Hematopoietic multipotent progenitor cell treated with erythropoietin and hydrocortisone succinate and interleukin-3 and kit ligand, for 4 days (in vitro differentiated cells): ENCODE data around the gene PERM1.
A peak's percentile ranks its signal among the peaks of the same experiment; 100 is the strongest.

Experiments used
- DNase-seq: peaks from one replicate; pipeline ENCODE4 v3.0.0-alpha.2; 2015

The PERM1 gene

DNA sequence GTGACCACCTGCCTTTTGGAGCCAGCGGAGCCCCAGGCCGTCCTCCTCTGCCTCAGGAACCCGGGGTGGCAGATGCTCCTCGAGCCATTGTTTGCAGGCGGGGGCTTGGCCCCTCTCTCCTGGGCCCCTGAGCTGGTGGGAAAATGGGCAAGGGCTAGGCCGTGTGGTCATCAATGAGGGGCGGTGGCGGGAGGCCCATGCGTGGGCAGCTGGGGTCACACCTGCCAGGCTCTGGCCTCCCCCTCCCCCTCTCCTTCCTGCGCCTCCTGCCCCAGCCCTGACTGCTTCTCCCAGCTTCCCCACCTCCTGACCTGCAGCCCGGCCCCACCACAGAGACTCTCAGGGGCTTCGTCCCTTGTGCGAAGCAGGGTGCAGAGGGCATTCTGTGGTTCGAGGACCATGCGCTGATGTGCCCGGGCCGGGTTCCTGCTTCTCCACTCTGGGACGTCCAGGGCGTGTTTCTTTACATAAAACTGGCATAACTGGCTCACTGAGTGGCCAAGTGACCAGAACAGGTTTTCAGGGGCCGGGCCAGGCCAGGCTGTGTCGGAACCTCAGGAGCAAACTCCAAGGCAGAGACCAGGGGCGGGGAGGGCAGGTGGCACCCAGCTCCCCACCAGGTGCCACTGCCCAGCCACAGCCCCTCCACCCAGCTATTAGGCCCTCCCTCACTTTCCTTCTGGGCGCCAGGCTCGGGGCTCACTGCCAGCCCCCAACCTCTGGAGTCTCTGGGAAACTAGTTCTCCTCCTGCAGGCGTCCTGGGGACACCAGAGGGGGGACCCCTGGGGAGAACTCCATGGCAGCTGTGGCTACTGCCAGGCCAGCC, 48.9 kb downstream of the PERM1 start:
- no peak for DNase-seq

- no peak for DNase-seq
Measured at GRCh38 chr1:932173-932510, 49.8 kb downstream of the PERM1 start.

DNA sequence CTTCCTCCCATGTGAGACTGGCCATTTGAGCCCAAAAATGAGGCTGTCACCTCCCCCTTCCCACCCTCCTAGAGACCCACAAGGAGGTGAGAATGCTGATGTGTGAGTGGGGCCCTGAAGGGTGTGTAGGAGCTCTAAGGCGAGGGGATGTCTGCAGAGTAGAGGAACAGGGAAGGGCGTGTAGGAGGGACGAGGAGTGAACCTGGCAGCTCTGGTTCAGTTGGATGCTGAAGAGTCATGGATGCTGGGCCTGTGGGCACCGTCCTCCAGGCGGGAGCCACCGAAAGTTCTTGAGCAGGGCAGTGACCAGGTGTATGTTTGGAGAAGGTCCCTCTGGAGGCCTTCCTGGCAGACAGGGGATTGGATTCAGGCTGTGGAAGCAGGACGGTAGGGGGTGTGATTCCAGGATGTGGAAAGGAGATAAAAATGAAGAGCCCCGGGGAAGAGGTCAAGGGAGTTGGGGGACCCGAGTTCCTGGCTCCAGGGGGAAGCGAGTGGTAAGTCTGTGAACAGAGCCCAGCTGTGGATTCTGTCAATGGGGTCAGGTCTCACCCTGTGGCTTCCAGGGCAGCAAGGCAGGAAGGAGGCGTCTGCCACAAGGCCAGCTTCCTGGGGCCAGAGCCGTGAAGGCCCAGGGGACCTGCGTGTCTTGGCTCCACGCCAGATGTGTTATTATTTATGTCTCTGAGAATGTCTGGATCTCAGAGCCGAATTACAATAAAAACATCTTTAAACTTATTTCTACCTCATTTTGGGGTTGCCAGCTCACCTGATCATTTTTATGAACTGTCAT, 50.3 kb downstream of the PERM1 start:
- no peak for DNase-seq

- DNase-seq = no peak
Measured at GRCh38 chr1:930633-931138, 51.2 kb downstream of the PERM1 start.

- DNase-seq = no peak
Measured at GRCh38 chr1:929712-930632, 51.9 kb downstream of the PERM1 start.

- peak; percentile 41 for DNase-seq
Measured at GRCh38 chr1:928825-929661, 52.9 kb downstream of the PERM1 start.

- no peak for DNase-seq
Measured at GRCh38 chr1:927748-928147, 54.1 kb downstream of the PERM1 start.

GRCh38 chr1:927234-927633, 54.7 kb downstream of the PERM1 start:
- no peak for DNase-seq

DNA sequence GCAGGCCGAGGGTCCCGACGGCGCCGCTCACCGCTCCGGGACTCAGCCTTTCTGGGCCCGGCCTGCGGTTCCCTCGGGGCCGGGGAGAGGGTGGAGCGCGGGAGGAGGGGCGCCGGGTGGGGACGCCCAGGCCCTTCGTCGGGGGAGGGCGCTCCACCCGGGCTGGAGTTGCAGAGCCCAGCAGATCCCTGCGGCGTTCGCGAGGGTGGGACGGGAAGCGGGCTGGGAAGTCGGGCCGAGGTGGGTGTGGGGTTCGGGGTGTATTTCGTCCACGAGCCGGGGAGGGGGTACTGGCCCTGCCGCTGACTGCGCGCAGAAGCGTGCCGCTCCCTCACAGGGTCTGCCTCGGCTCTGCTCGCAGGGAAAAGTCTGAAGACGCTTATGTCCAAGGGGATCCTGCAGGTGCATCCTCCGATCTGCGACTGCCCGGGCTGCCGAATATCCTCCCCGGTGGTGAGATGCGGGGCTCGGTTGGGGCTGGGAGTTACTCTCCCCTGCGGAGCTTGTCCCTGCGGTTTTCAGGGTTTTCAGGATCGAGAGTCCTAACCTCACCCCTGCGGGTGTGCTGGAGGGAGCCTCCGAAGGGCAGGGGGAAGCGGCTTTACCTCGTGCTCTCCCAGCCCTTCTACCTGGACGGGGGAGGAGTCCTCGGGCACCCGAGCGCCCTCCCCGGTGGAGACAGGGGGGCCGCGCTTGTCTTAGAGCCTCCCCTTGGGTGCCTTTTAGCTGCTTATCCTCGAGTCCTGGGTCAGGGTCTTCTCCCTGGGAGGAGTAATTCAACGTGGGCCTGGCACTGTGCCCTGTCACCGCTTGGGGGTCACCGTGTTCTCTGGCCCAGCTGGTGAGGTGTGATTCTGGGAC, 56.1 kb downstream of the PERM1 start:
- DNase-seq = no peak
